ENCODE data around the gene COL19A1. TPM values are rescaled to one million over a fixed set of nuclear protein-coding genes. Genes with fewer than 3 reads are reported as not detected.

Gene COL19A1
- total RNA-seq, 4 donors from 2014 or later, result 0.19 TPM; not detected in 3

- H3K27me3 ChIP-seq, result peaks cover 0 to 6% (median 0%) of the 10 kb centered on the region in 4 donors
- intact Hi-C loops (cut with DNase I), result no loop called here
- H3K36me3 ChIP-seq, result no peaks in the 10 kb centered on the region
- DNase-seq, result no peak
- H3K4me1 ChIP-seq, result no peaks in the 10 kb centered on the region
- H3K27ac ChIP-seq, result no peak overlapping the region
- TF ChIP-seq POLR2A (IDR thresholded peaks at IDR 0.05), result no peak
- TF ChIP-seq, protein P1, sequence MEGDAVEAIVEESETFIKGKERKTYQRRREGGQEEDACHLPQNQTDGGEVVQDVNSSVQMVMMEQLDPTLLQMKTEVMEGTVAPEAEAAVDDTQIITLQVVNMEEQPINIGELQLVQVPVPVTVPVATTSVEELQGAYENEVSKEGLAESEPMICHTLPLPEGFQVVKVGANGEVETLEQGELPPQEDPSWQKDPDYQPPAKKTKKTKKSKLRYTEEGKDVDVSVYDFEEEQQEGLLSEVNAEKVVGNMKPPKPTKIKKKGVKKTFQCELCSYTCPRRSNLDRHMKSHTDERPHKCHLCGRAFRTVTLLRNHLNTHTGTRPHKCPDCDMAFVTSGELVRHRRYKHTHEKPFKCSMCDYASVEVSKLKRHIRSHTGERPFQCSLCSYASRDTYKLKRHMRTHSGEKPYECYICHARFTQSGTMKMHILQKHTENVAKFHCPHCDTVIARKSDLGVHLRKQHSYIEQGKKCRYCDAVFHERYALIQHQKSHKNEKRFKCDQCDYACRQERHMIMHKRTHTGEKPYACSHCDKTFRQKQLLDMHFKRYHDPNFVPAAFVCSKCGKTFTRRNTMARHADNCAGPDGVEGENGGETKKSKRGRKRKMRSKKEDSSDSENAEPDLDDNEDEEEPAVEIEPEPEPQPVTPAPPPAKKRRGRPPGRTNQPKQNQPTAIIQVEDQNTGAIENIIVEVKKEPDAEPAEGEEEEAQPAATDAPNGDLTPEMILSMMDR (IDR thresholded peaks at IDR 0.05), result peak; percentile 40 to 71 (median 60)
- WGBS, 2 donors, result 7 to 8% methylated on average over 5 of the region's 5 CpGs
- no peak overlapping the region for H3K4me3 ChIP-seq
- no peaks in the 10 kb centered on the region for H3K9me3 ChIP-seq
Observed at GRCh38 chr6:69835414-69836179, 30.8 kb upstream of the COL19A1 start.

- H3K9me3 ChIP-seq, result no peaks in the 10 kb centered on the region
- H3K27me3 ChIP-seq, result peaks cover 0 to 23% (median 0%) of the 10 kb centered on the region in 4 donors
- H3K4me1 ChIP-seq, result no peaks in the 10 kb centered on the region
- 67 to 90% methylated on average over 1 of the region's 1 CpG for WGBS, 2 donors
- no peak overlapping the region for H3K27ac ChIP-seq
- TF ChIP-seq, protein P1 (IDR thresholded peaks at IDR 0.05), result no peak
- DNase-seq, result no peak
- no peak overlapping the region for H3K4me3 ChIP-seq
- no peaks in the 10 kb centered on the region for H3K36me3 ChIP-seq
- intact Hi-C loops (cut with DNase I), result loop anchor here (10.0 kb wide), 1 partner anchor 263 kb away; no protein-coding TSS in a partner anchor
Observed at GRCh38 chr6:69841862-69842261, 24.5 kb upstream of the COL19A1 start.

DNA sequence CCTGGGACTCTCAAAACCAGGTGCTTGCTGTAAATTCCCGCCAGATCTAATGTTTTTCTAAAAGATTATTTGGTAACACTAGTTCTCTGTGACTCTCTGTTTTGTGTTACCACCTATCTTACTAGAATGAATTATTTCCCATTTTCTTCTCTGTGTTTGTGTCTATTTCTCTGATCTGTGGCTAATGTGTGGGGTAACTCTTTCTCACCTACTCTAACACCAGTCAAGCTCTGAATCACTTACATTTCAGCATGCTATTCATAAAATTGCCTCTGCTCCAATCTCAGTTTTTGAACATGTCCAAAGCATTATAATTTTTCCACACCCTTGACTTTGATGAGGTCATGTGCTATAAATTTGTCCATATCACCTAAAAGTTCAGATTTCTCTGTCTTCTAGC lies 23.2 kb upstream of the COL19A1 start:
- DNase-seq, result no peak
- Histone ChIP-seq H3K9me3 (no peaks in the 10 kb centered on the region), H3K4me3 (no peak overlapping the region), H3K36me3 (no peaks in the 10 kb centered on the region), H3K27me3 (peaks cover 0 to 21% (median 0%) of the 10 kb centered on the region in 4 donors), H3K27ac (no peak overlapping the region), H3K4me1 (no peaks in the 10 kb centered on the region)
- intact Hi-C loops (cut with DNase I), result loop anchor here (10.0 kb wide), 1 partner anchor 262 kb away; no protein-coding TSS in a partner anchor
- TF ChIP-seq, protein P1 (IDR thresholded peaks at IDR 0.05), result no peak
- TF ChIP-seq POLR2A (IDR thresholded peaks at IDR 0.05), result no peak
- WGBS, 2 donors, result 56 to 78% methylated on average over 1 of the region's 1 CpG

DNA sequence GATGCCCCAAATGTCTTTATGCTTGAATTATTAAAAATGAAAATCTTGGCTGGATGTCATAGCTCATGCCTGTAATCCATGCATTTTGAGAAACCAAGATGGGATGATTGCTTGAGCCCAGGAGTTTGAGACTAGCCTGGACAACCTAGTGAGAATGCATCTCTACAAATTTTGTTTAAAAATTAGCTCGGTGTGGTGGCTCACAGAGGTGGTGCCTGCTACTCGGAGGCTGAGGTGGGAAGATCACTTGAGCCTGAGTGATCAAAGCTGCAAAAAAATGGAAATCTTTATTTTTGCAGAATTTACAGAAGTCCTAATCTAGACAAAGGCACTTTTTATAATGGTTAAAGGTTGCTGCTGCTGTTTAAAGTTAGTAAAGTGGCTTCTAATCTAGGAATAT lies 20.0 kb upstream of the COL19A1 start:
- Histone ChIP-seq H3K27me3 (peaks cover 0 to 17% (median 0%) of the 10 kb centered on the region in 4 donors), H3K4me3 (no peak overlapping the region), H3K36me3 (no peaks in the 10 kb centered on the region), H3K9me3 (no peaks in the 10 kb centered on the region), H3K4me1 (no peaks in the 10 kb centered on the region), H3K27ac (no peak overlapping the region)
- DNase-seq, result no peak
- intact Hi-C loops (cut with DNase I), result loop anchor here (10.0 kb wide), 1 partner anchor 258 kb away; no protein-coding TSS in a partner anchor
- TF ChIP-seq POLR2A (IDR thresholded peaks at IDR 0.05), result no peak
- TF ChIP-seq, protein P1 (IDR thresholded peaks at IDR 0.05), result no peak
- 68 to 86% methylated on average over 2 of the region's 2 CpGs for WGBS, 2 donors

DNA sequence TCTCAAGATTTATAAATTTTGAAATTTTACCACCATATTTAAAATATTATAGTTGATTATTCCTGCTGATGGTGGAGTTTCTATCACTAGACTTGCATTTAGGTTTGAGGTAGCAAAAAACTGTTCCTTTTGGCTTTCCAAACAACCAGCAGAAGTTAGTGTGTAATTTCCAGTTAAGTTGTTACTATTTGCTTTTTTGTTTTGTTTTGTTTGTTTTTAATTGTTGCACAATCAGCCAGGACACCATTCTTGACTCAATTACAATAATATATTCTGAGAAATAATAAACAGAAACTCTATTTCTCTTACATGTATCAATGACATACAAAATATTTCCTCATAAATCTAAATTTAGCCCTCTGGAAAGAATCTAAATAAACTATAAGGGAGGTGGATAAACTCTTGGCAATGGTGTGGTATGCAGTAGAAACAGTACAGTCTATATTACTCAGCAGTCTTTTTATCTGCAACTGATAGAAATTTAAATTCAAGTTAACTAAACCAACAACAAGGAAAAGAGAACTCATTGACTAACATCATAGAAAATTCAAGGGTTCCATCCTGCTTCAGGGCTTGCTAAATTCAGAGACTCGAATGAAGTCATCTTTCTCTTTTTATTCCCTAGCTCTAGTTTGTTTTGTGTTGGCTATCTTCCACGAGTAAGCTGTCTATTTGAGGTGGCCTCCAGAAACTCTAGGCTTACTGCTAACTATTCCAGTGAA lies 19.4 kb upstream of the COL19A1 start:
- Histone ChIP-seq H3K4me3 (no peak overlapping the region), H3K4me1 (no peaks in the 10 kb centered on the region), H3K9me3 (no peaks in the 10 kb centered on the region), H3K27me3 (peaks cover 0 to 17% (median 0%) of the 10 kb centered on the region in 4 donors), H3K27ac (no peak overlapping the region), H3K36me3 (no peaks in the 10 kb centered on the region)
- no peak for DNase-seq
- intact Hi-C loops (cut with DNase I), result loop anchor here (10.0 kb wide), 1 partner anchor 258 kb away; no protein-coding TSS in a partner anchor
- WGBS, 2 donors, result 36 to 44% methylated on average over 2 of the region's 2 CpGs
- TF ChIP-seq, protein P1 (IDR thresholded peaks at IDR 0.05), result no peak
- no peak for TF ChIP-seq POLR2A (IDR thresholded peaks at IDR 0.05)
